ENCODE results near the gene NRXN2.
"Not testable (repeated sequence)": the region's sequence is repeated elsewhere in the genome, so short reads cannot be mapped to it uniquely, and the experiment has no call there.

The NRXN2 gene

GRCh38 chr11:64665411-64665821, 57.6 kb downstream of the NRXN2 start:
- DNase-seq, result no peak

GRCh38 chr11:64664236-64664870, 58.6 kb downstream of the NRXN2 start:
- DNase-seq, result not testable (repeated sequence)

GRCh38 chr11:64663656-64664055, 59.3 kb downstream of the NRXN2 start:
- no peak for DNase-seq

GRCh38 chr11:64661614-64662013, 61.4 kb downstream of the NRXN2 start:
- DNase-seq, result no peak

- DNase-seq, result peak; percentile 84
Observed at GRCh38 chr11:64661146-64661545, 61.9 kb downstream of the NRXN2 start.

- DNase-seq, result no peak
Observed at GRCh38 chr11:64660706-64661105, 62.3 kb downstream of the NRXN2 start.

GRCh38 chr11:64660205-64660604, 62.8 kb downstream of the NRXN2 start:
- no peak for DNase-seq

- peak; percentile 97 for DNase-seq
Observed at GRCh38 chr11:64659417-64660144, 63.4 kb downstream of the NRXN2 start.

GRCh38 chr11:64658265-64658664, 64.7 kb downstream of the NRXN2 start:
- no peak for DNase-seq

- no peak for DNase-seq
Observed at GRCh38 chr11:64656862-64657261, 66.1 kb downstream of the NRXN2 start.

- peak; percentile 21 for DNase-seq
Observed at GRCh38 chr11:64655941-64656601, 66.9 kb downstream of the NRXN2 start.

- DNase-seq, result no peak
Observed at GRCh38 chr11:64654958-64655541, 67.9 kb downstream of the NRXN2 start.

GRCh38 chr11:64654439-64654838, 68.6 kb downstream of the NRXN2 start:
- no peak for DNase-seq

- no peak for DNase-seq
Observed at GRCh38 chr11:64653388-64653973, 69.5 kb downstream of the NRXN2 start.

- DNase-seq, result peak; percentile 61
Observed at GRCh38 chr11:64652586-64653387, 70.2 kb downstream of the NRXN2 start.

GRCh38 chr11:64650923-64651523, 72.0 kb downstream of the NRXN2 start:
- no peak for DNase-seq

- DNase-seq, result no peak
Observed at GRCh38 chr11:64649291-64649697, 73.7 kb downstream of the NRXN2 start.

- DNase-seq, result no peak
Observed at GRCh38 chr11:64648551-64648950, 74.4 kb downstream of the NRXN2 start.

GRCh38 chr11:64647019-64647779, 75.8 kb downstream of the NRXN2 start:
- DNase-seq, result no peak

GRCh38 chr11:64644647-64645275, 78.2 kb downstream of the NRXN2 start:
- no peak for DNase-seq
